H1 (cell line): Measurements from ENCODE around the gene NDUFS7. TPM values are rescaled to one million over a fixed set of nuclear protein-coding genes. Genes with fewer than 3 reads are reported as not detected.

Experiments
- GABPA ChIP-seq: IDR thresholded peaks from 2 replicates; pipeline ENCODE4 v1.6.1; 2011; ENCODE audit warnings: mild to moderate bottlenecking, low read length, moderate library complexity, borderline replicate concordance; ENCODE audit not compliant: insufficient read depth
- GTF2F1 ChIP-seq: IDR thresholded peaks from 2 replicates; pipeline ENCODE4 v1.6.1; 2012; ENCODE audit warnings: low read depth, low read length, improper control_type of control experiment, borderline replicate concordance
- JUN ChIP-seq: IDR thresholded peaks from 2 replicates; pipeline ENCODE4 v1.6.1; 2011; ENCODE audit warnings: low read depth, mild to moderate bottlenecking, improper control_type of control experiment, low read length
- KDM4A ChIP-seq: IDR thresholded peaks from one replicate; pipeline ENCODE4 v1.7.1; 2012; ENCODE audit warnings: low read depth, mild to moderate bottlenecking, moderate library complexity, low read length, inconsistent platforms; ENCODE audit not compliant: severe bottlenecking
- SIN3A ChIP-seq, 2 experiments: IDR thresholded peaks in 1 of 2; conservative IDR thresholded peaks in 1 of 2; 2 replicates each; pipeline ENCODE4 v1.6.1; 2011 to 2012; ENCODE audit warnings: low read length in 2 of 2, improper control_type of control experiment in 1 of 2, low read depth in 1 of 2, mild to moderate bottlenecking in 1 of 2
- SIRT6 ChIP-seq: IDR thresholded peaks from one replicate; pipeline ENCODE4 v1.7.1; 2012; ENCODE audit warnings: low read length, inconsistent platforms
- SP1 ChIP-seq: IDR thresholded peaks from 2 replicates; pipeline ENCODE4 v1.6.1; 2011; ENCODE audit warnings: low read depth, low read length
- TEAD4 ChIP-seq: IDR thresholded peaks from 2 replicates; pipeline ENCODE4 v1.6.1; 2012; ENCODE audit warnings: low read depth, low read length, inconsistent platforms, mixed read lengths
- YY1 ChIP-seq: IDR thresholded peaks from 2 replicates; pipeline ENCODE4 v1.6.1; 2011; ENCODE audit warnings: low read depth, mild to moderate bottlenecking, low read length
- polyA plus RNA-seq, 7 experiments: library from polyadenylated mRNA; depleted of rRNA in 3 of 7; stranded (reverse) in 5 of 7; unstranded in 2 of 7; fragments of >200 nt in 5 of 7; fragments of 200-250 nt in 2 of 7; gene quantifications; 1 replicate in 5 of 7; 2 replicates in 1 of 7; 4 replicates in 1 of 7; pipeline versions ENCODE4 v1.2.1 to v1.2.3, GENCODE V29; 2011 to 2013; ENCODE audit warnings: missing spikeins in 2 of 7, mixed read lengths in 2 of 7
- total RNA-seq: library from RNA; stranded (reverse); fragmentation: NEBNext Ultra II Directional; extraction: Animal tissue kit (Norgen Biotek cat#: 25700); gene quantifications from 2 replicates; pipeline ENCODE4 v1.2.1, GENCODE V29; 2021

Gene NDUFS7
- total and polyA plus RNA-seq, 2 of the 8 experiments (the other 6 are each of a cell fraction or from before 2014, with no cell fraction given) = 78.1 to 309 TPM

GRCh38 chr19:1389033-1389940, 5.6 kb downstream of the NDUFS7 start (continued):
- TF ChIP-seq SIN3A (conservative IDR thresholded peaks at IDR 0.05 in 1 of 2, IDR thresholded peaks at IDR 0.05 in 1 of 2; ENCODE audit: low read depth in 1 of 2, low read length in 2 of 2) = no peak
- no peak for TF ChIP-seq JUN
- TF ChIP-seq GABPA = no peak
- TF ChIP-seq GTF2F1 = no peak
- TF ChIP-seq KDM4A = no peak
- TF ChIP-seq SIRT6 = no peak
- no peak for TF ChIP-seq TEAD4
- TF ChIP-seq YY1 = no peak
- no peak for TF ChIP-seq SP1
